T-helper 2 cell (primary cell): Measurements from ENCODE around the gene PUS1.
A peak's percentile ranks its signal among the peaks of the same experiment; 100 is the strongest.

Experiments
- DNase-seq, 5 experiments: peaks; one replicate each; pipeline versions ENCODE4 v3.0.0 to v3.0.0-alpha.2; 2012 to 2022

Gene PUS1

GRCh38 chr12:131903270-131904255 lies 25.5 kb upstream of the PUS1 start:
- no peak for DNase-seq

DNA sequence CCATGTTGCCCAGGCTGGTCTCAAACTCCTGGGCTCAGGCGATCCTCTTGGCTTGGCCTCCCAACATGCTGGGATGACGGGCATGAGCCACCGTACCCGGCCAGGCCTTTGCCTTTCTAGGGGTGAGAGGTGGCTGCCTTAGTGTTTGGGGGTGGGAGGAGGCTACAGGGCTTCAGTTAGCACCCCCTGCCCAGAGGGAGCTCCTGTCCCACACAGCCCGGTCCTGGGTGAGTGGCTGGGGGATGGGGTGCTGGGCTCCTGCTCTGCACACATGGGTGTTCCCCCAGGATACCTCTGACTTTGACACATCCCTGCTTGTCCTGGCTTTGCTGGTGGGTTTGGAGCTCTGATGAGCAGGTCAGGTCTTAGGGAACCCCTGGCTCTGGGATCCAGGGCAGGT lies 24.7 kb upstream of the PUS1 start:
- DNase-seq = no peak

- DNase-seq = no peak
Measured at GRCh38 chr12:131905081-131905629, 23.9 kb upstream of the PUS1 start.

DNA sequence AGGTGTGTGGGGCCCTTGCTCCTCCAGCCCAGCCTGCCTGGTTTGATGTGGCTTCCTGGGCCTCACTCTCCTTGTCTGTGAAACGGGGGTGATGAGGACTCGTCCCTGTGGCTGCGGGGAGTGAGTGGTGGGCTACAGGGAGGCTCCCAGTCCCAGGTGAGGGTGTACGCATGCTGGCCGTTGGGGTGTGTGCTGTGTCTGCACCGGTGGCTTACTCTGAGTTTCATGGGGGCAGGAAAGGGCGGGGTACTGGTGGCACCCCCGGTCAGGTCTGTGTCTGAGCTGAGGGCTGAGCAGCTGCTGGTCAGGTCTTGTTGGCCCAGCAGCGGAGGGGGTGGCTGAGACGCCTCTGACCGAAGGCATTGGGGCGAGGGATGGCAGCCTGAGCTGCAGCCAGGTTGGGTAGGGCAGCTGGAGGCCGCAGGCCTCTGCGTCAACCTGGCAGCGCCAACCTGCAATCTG lies 23.4 kb upstream of the PUS1 start:
- no peak for DNase-seq

GRCh38 chr12:131907379-131908091 lies 21.5 kb upstream of the PUS1 start:
- DNase-seq = peak in 1 of 5 experiments; percentile 3

DNA sequence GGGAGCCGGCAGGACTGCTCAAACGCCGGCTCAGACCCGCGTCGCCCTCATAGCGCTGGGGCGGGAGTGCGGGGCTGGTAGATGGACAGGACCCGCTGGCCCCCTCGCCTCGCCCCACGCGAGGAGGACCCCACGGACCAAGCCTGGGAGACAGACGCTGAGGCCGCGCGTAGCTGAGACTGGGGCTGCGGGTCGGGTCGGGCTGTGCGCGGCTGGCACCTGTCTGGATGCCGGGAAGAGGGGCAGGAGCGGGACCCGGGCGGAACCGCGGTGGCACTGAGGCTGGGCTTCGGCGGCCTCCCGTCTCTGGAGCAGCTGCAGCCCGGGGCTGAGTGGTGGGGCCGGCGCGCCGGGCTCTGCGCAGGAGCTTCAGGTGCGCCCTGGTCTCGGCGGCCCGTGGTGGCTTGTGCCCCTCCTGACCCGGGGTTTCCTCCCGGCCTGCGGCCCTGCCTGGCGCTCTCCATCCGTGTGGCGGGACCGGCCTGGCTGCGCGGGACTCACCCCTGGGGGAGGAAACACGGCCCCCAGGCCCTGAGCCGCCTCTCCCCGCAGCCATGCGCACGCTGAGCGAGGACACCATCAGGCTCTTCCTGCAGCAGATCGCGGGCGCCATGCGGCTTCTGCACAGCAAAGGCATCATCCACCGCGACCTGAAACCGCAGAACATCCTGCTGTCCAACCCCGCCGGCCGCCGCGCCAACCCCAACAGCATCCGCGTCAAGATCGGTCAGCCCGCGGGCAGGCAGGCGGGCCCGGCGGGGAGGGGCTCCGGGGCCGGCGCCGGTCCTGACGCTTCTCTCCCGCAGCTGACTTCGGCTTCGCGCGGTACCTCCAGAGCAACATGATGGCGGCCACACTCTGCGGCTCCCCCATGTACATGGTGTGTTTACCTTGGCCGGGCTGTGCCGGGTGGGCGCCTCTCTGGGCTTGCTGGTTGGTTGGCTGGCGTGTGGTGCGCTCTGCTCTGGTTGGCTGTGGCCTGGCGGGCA lies 20.7 kb upstream of the PUS1 start:
- peak in 1 of 5 experiments; percentile 3 for DNase-seq

- peak in 1 of 5 experiments; percentile 3 for DNase-seq
Measured at GRCh38 chr12:131909081-131909751, 19.9 kb upstream of the PUS1 start.

GRCh38 chr12:131909752-131910219 lies 19.3 kb upstream of the PUS1 start:
- DNase-seq = no peak

GRCh38 chr12:131910302-131911027 lies 18.6 kb upstream of the PUS1 start:
- peak in 1 of 5 experiments; percentile 3 for DNase-seq

DNA sequence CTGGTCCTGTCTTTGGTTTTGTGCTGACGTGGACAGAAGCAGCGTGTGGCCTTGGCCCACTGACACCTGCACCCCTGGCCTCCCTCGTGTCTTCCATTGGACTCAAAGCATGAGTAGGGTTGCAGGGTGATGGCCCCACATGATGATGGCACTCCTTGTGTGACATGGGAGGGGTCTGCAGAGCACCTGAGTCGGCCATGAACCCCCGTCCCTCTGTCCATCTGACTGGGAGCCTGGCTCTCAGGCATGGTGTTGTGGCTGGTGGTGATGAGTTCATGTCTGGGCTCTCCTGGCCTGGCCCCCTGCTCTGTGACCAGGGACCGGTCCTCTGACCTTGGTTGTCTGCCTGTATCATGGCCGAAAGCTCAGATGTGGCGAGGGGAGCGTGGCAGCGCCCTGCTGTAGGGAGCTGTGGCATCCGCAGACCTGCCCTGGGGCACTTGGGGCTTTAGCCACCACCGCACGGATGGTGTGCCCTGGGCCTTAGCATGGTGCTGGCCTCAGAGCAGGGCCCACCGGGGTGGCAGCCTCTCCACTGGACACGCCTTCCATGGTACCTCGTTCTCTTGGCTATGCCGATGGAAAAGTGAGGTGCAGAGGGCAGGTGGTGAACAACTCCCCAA lies 17.9 kb upstream of the PUS1 start:
- DNase-seq = no peak

GRCh38 chr12:131911851-131912477 lies 17.1 kb upstream of the PUS1 start:
- no peak for DNase-seq

DNA sequence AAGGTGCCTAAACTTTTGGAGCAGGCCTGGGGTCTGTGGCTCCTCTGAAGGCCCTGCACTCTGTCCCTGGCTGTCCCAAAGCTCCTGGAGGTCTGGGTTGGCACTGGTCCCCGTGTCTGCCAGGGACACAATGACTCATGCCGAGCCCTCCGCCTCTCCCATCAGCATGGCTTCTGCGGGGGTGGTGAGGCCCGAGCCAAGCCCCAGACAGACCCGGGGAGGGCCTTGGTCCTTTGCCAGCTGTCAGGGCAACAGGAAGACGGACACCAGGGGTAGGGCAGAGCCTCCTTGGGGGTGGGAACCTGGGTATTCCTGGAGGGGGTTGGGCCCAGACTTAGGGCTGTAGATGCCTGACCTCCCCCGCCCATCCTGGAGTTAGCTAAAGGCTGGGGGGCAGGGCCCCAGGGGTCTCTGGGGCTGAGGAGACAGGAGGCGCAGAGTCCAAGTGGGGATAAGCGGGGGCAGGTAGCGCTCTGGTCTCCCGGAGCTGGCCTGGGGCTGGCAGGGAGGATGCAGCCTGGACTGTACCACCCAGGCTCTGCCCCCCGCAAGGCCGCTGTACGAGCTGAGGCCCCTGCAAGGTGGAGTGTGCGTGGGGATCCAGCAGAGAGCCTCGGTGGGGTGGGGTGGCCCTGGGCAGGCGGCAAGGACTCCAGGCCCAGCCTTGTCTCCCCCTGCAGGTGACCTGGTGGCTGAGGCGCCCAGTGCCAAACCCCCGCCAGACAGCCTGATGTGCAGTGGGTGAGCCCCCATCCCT lies 16.4 kb upstream of the PUS1 start:
- DNase-seq = no peak

DNA sequence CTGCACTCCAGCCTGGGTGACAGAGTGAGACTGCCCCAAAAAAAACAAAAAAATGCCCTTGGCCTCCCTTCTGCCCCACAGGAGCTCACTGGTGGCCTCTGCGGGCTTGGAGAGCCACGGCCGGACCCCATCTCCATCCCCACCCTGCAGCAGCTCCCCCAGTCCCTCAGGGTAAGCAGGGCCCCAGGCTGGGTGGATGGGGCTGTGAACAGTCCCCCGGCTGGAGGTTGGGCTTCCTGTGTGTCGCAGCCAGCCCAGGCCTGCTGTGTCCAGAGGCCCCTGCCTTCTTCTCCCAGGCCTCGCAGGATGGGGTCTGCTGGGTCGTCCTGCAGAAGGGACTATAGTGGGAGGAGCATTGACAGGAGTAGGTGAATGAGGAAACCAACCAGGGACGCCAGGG lies 15.4 kb upstream of the PUS1 start:
- DNase-seq = no peak

- DNase-seq = no peak
Measured at GRCh38 chr12:131914179-131914702, 14.8 kb upstream of the PUS1 start.

DNA sequence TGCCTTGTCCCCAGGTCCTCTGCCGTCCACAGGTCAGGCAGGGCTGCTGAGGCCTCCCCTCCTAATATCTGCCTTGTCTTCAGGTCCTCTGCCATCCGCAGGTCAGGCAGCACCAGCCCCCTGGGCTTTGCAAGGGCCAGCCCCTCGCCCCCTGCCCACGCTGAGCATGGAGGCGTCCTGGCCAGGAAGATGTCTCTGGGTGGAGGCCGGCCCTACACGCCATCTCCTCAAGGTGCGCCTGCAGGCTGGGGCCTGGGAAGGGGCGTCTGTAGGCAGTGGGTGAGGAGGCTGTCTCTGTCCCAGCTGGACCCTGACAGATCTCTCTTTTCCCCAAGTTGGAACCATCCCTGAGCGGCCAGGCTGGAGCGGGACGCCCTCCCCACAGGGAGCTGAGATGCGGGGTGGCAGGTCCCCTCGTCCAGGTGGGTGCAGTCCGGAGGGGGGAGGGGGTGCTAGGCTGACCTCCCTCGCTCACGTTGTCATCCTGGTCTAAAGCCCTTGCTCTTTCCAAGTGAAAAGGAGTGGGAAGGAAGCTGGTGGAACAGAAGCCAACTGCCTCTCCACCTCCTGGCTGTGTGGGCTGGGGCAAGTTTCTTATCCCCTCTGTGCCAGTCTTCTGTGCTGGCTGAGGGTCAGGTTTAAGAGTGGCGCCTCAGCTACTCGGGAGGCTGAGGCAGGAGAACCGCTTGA lies 13.9 kb upstream of the PUS1 start:
- no peak for DNase-seq

GRCh38 chr12:131915823-131916222 lies 13.3 kb upstream of the PUS1 start:
- peak in 1 of 5 experiments; percentile 2 for DNase-seq

DNA sequence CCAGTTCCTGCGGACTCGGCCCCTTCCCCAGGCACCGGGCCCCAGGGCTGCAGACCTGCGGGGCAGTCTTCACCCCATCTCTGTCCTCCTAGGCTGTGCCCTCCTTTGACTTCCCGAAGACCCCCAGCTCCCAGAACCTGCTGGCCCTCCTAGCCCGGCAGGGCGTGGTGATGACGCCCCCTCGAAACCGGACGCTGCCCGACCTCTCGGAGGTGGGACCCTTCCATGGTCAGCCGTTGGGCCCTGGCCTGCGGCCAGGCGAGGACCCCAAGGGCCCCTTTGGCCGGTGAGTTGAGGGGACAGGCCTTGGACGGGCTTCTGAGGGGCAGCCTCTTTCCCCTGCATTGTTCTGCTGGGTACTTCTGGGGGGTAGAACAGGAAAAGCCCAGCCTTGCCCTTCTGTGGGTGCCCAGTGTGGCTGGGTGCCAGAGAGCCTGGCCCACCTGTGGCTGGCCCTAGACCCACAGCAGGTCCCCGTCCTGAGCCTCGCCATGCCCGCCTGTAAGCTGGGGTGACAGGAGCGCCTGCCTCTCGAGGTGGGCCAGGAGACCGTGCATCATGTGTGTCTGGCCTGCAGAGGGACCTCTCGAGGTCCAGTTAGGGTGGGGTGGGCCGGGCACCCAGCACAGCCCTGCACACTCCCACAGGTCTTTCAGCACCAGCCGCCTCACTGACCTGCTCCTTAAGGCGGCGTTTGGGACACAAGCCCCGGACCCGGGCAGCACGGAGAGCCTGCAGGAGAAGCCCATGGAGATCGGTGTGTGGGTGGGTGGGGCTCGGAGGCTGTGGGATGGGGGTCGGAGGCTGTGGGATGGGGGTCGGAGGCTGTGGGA lies 12.6 kb upstream of the PUS1 start:
- no peak for DNase-seq
